ENCODE data around the gene UPP2.

GRCh38 chr2:158091647-158092046 lies 10.0 kb upstream of the UPP2 start:
- no peak for TF ChIP-seq CC2D1A (CRISPR knock-in tag; IDR thresholded peaks at IDR 0.05)
- TF ChIP-seq ZNF691 (CRISPR knock-in tag; IDR thresholded peaks at IDR 0.05; ENCODE audit: borderline replicate concordance, low read depth): no peak
- no peak for TF ChIP-seq ZNF292 (CRISPR knock-in tag; IDR thresholded peaks at IDR 0.05; ENCODE audit: borderline replicate concordance, low read depth)
- no peak for TF ChIP-seq NCOR1 (IDR thresholded peaks at IDR 0.05; ENCODE audit: borderline replicate concordance, low read length)
- TF ChIP-seq TFAP4 (IDR thresholded peaks at IDR 0.05; ENCODE audit: borderline replicate concordance, low read depth): no peak
- TF ChIP-seq FUBP1 (CRISPR knock-in tag; IDR thresholded peaks at IDR 0.05; ENCODE audit: borderline replicate concordance): no peak
- no peak for TF ChIP-seq TEF (CRISPR knock-in tag; IDR thresholded peaks at IDR 0.05)
- TF ChIP-seq NR2F1 (CRISPR knock-in tag; IDR thresholded peaks at IDR 0.05): no peak
- no peak for TF ChIP-seq CEBPB (IDR thresholded peaks at IDR 0.05; ENCODE audit: borderline replicate concordance, low read depth, low read length)
- TF ChIP-seq IRF1 (CRISPR knock-in tag; IDR thresholded peaks at IDR 0.05; ENCODE audit: low read depth): no peak
- TF ChIP-seq RAD51 (IDR thresholded peaks at IDR 0.05; ENCODE audit: borderline replicate concordance): no peak
- TF ChIP-seq CREB3 (CRISPR knock-in tag; IDR thresholded peaks at IDR 0.05): no peak
- no peak for TF ChIP-seq CTCF (CRISPR knock-in tag; IDR thresholded peaks at IDR 0.05)
